Caco-2 (cell line): ENCODE data around the gene VAV2. TPM values are rescaled to one million over a fixed set of nuclear protein-coding genes. Genes with fewer than 3 reads are reported as not detected.
"Not testable (repeated sequence)": the region's sequence is repeated elsewhere in the genome, so short reads cannot be mapped to it uniquely, and the experiment has no call there.

Source experiments
- BruUV-seq: library from RNA; stranded (reverse); fragments of 400-500 nt; replicated peaks from 2 replicates; lab custom pipeline; 2021; lab: Mats Ljungman, UMichigan
- CTCF ChIA-PET: fragments of 300-600 bp; sonication (Branson Sonifier 250); formaldehyde crosslinking; loops from one replicate; lab custom pipeline; 2022; ENCODE audit warnings: antibody characterized with exemption; lab: Charles Lee
- POLR2A ChIA-PET: fragments of 300-600 bp; sonication (Branson Sonifier 250); formaldehyde crosslinking; loops from one replicate; lab custom pipeline; 2022; ENCODE audit warnings: antibody characterized with exemption; lab: Charles Lee
- DNase-seq, 2 experiments: peaks; one replicate each; pipeline versions ENCODE4 v3.0.0 to v3.0.0-alpha.2; 2020 to 2022
- H3K27me3 ChIP-seq: replicated peaks from 2 replicates; pipeline ENCODE4 v1.6.0; 2011; ENCODE audit warnings: low read length; ENCODE audit not compliant: control insufficient read depth, insufficient read depth
- H3K36me3 ChIP-seq: 2 replicates; pipeline ENCODE4 v1.5.1; 2011; ENCODE audit warnings: low read length; ENCODE audit not compliant: control insufficient read depth, insufficient read depth
- H3K4me1 ChIP-seq: fragments of 250-450 bp; sonication (Bioruptor Pico); 2 replicates; pipeline ENCODE4 v1.5.1; 2020; ENCODE audit warnings: mild to moderate bottlenecking
- H3K4me3 ChIP-seq: 2 replicates; pipeline ENCODE4 v1.5.1; 2011; ENCODE audit warnings: low read depth, mild to moderate bottlenecking, control low read depth, low read length
- H3K9me3 ChIP-seq: fragments of 250-450 bp; sonication (Bioruptor Pico); 2 replicates; pipeline ENCODE4 v1.5.1; 2020; ENCODE audit warnings: mild to moderate bottlenecking, moderate library complexity
- H3K27ac Mint-ChIP-seq: one replicate; pipeline ENCODE4 v1.8.0; 2022; ENCODE audit warnings: mixed read lengths; ENCODE audit not compliant: unreplicated experiment
- H3K27me3 Mint-ChIP-seq: one replicate; pipeline ENCODE4 v1.8.0; 2022; ENCODE audit warnings: mixed read lengths; ENCODE audit not compliant: insufficient read depth, unreplicated experiment
- H3K36me3 Mint-ChIP-seq: one replicate; pipeline ENCODE4 v1.8.0; 2022; ENCODE audit warnings: mild to moderate bottlenecking, mixed read lengths; ENCODE audit not compliant: insufficient read depth, unreplicated experiment
- H3K4me1 Mint-ChIP-seq: one replicate; pipeline ENCODE4 v1.8.0; 2022; ENCODE audit warnings: low read depth, mixed read lengths; ENCODE audit not compliant: unreplicated experiment
- H3K4me3 Mint-ChIP-seq: one replicate; pipeline ENCODE4 v1.8.0; 2022; ENCODE audit warnings: mild to moderate bottlenecking, moderate library complexity, mixed read lengths; ENCODE audit not compliant: unreplicated experiment
- H3K9me3 Mint-ChIP-seq: one replicate; pipeline ENCODE4 v1.8.0; 2022; ENCODE audit warnings: mixed read lengths; ENCODE audit not compliant: unreplicated experiment
- intact Hi-C: fragments of 100-400 bp; cut with micrococcal nuclease; formaldehyde crosslinking; loops from one replicate; pipeline ENCODE4 v1.10.0; 2022; ENCODE audit not compliant: unreplicated experiment
- total RNA-seq: library from RNA; stranded (reverse); gene quantifications from 2 replicates; pipeline ENCODE4 v1.2.3, GENCODE V29; 2022
- TF ChIP-seq, protein P1 (sequence below), 2 experiments: fragments of 200-600 bp in 1 of 2; IDR thresholded peaks; 1 replicate in 1 of 2; 2 replicates in 1 of 2; pipeline versions ENCODE4 v1.5.1 to v1.8.0; 2011 to 2022; ENCODE audit warnings: antibody characterized with exemption in 1 of 2, control low read depth in 1 of 2, inconsistent platforms in 1 of 2, low read depth in 1 of 2, low read length in 1 of 2, mild to moderate bottlenecking in 1 of 2, moderate library complexity in 1 of 2; ENCODE audit not compliant: insufficient read depth in 1 of 2, severe bottlenecking in 1 of 2, unreplicated experiment in 1 of 2

The VAV2 gene
- total RNA-seq, 1 experiment from 2014 or later: 55.3 TPM

DNA sequence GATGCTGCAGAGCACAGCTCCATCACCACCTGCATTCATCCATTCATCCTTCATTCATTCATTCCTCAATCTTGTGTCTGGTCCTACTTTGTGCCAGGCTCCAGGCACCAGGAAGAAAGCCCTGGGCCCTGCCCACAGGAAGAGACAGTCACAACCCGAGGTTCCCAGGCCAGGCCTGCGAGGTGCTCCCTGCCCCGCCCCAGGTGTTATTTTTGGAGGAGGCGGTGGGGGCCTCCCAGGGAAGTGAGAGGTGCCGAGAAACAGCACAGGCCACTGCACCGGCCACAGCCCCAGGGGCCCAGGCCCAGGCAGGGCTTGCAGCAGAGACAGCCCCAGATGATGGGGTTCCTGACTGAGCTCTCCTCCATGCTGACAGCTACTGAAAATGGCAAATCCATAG, 33.4 kb downstream of the VAV2 start:
- Histone ChIP-seq H3K27me3 (no peaks in the 10 kb centered on the region), H3K9me3 (no peaks in the 10 kb centered on the region), H3K4me1 (peaks cover 18% of the 10 kb centered on the region; the same call in 1 of the 2 replicates), H3K4me3 (no peak overlapping the region), H3K36me3 (no peaks in the 10 kb centered on the region; the same call in 1 of the 2 replicates)
- peaks cover 14% of the 10 kb centered on the region for H3K4me1 Mint-ChIP-seq
- no peaks in the 10 kb centered on the region for H3K9me3 Mint-ChIP-seq
- intact Hi-C loops: no loop called here
- BruUV-seq: no TSS peak
- DNase-seq: no peak
- TF ChIP-seq, protein P1, sequence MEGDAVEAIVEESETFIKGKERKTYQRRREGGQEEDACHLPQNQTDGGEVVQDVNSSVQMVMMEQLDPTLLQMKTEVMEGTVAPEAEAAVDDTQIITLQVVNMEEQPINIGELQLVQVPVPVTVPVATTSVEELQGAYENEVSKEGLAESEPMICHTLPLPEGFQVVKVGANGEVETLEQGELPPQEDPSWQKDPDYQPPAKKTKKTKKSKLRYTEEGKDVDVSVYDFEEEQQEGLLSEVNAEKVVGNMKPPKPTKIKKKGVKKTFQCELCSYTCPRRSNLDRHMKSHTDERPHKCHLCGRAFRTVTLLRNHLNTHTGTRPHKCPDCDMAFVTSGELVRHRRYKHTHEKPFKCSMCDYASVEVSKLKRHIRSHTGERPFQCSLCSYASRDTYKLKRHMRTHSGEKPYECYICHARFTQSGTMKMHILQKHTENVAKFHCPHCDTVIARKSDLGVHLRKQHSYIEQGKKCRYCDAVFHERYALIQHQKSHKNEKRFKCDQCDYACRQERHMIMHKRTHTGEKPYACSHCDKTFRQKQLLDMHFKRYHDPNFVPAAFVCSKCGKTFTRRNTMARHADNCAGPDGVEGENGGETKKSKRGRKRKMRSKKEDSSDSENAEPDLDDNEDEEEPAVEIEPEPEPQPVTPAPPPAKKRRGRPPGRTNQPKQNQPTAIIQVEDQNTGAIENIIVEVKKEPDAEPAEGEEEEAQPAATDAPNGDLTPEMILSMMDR (IDR thresholded peaks at IDR 0.05; ENCODE audit: insufficient read depth in 1 of 2, low read depth in 1 of 2, low read length in 1 of 2, severe bottlenecking in 1 of 2, unreplicated experiment in 1 of 2): no peak
- H3K27ac Mint-ChIP-seq: no peak overlapping the region
- no peaks in the 10 kb centered on the region for H3K27me3 Mint-ChIP-seq
- POLR2A ChIA-PET: no interaction called here
- H3K36me3 Mint-ChIP-seq: peaks cover 11% of the 10 kb centered on the region
- no peak overlapping the region for H3K4me3 Mint-ChIP-seq
- CTCF ChIA-PET: no interaction called here

DNA sequence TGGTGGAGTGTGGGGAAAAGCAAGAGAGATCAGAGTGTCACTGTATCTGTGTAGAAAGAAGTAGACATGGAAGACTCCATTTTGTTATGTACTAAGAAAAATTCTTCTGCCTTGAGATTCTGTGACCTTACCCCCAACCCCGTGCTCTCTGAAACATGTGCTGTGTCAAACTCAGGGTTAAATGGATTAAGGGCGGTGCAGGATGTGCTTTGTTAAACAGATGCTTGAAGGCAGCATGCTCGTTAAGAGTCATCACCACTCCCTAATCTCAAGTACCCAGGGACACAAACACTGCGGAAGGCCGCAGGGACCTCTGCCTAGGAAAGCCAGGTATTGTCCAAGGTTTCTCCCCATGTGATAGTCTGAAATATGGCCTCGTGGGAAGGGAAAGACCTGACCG, 34.4 kb downstream of the VAV2 start:
- H3K27me3 Mint-ChIP-seq, DNase-seq, BruUV-seq, H3K36me3 ChIP-seq, H3K27me3 ChIP-seq, H3K9me3 Mint-ChIP-seq, CTCF ChIA-PET, intact Hi-C loops, H3K9me3 ChIP-seq, POLR2A ChIA-PET, H3K4me3 Mint-ChIP-seq, H3K4me3 ChIP-seq: not testable (repeated sequence)
- H3K4me1 Mint-ChIP-seq: peaks cover 14% of the 10 kb centered on the region
- H3K36me3 Mint-ChIP-seq: peaks cover 11% of the 10 kb centered on the region
- peak overlapping the region; percentile 64 for H3K27ac Mint-ChIP-seq
- H3K4me1 ChIP-seq: peaks cover 18% of the 10 kb centered on the region; the same call in 1 of the 2 replicates

DNA sequence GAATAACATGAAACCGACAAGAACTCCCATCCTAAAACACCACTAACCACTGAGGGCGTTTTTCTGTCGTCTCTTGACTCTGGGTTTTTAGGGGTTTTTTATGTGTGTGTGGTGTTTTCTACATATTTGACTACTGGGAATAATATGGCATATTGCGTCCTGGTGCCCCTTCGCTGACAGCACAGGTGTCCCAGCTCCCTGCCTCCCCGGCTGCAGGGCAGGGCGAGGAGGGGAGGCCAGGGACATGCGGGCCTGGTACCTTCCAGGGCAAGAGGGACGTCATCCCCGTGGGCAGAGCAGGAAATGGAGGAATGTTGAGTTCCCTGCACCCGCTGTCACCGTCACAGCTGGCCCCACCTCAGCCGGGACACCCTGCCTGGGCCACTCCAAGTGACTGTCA, 34.8 kb downstream of the VAV2 start:
- intact Hi-C loops: no loop called here
- H3K27me3 Mint-ChIP-seq: no peaks in the 10 kb centered on the region
- H3K27me3 ChIP-seq: no peaks in the 10 kb centered on the region
- ChIA-PET CTCF (no interaction called here), POLR2A (no interaction called here)
- peaks cover 11% of the 10 kb centered on the region for H3K36me3 Mint-ChIP-seq
- H3K9me3 ChIP-seq: no peaks in the 10 kb centered on the region
- BruUV-seq: no TSS peak
- no peak overlapping the region for H3K4me3 ChIP-seq
- TF ChIP-seq, protein P1 (IDR thresholded peaks at IDR 0.05; ENCODE audit: insufficient read depth in 1 of 2, low read depth in 1 of 2, low read length in 1 of 2, severe bottlenecking in 1 of 2, unreplicated experiment in 1 of 2): no peak
- peaks cover 18% of the 10 kb centered on the region; the same call in 1 of the 2 replicates for H3K4me1 ChIP-seq
- H3K9me3 Mint-ChIP-seq: no peaks in the 10 kb centered on the region
- H3K36me3 ChIP-seq: no peaks in the 10 kb centered on the region; the same call in 1 of the 2 replicates
- H3K4me3 Mint-ChIP-seq: no peak overlapping the region
- peaks cover 14% of the 10 kb centered on the region for H3K4me1 Mint-ChIP-seq
- peak overlapping the region; percentile 64 for H3K27ac Mint-ChIP-seq
- DNase-seq: no peak
